PFSK-1 (cell line): ENCODE measurements around the gene SFMBT2.

ENCODE experiments used
- POLR2AphosphoS5 ChIP-seq: IDR thresholded peaks from 2 replicates; pipeline ENCODE4 v1.6.1; 2012; ENCODE audit warnings: low read depth, mild to moderate bottlenecking, control low read depth, low read length, moderate library complexity
- SIN3A ChIP-seq: IDR thresholded peaks from 2 replicates; pipeline ENCODE4 v1.6.1; 2012; ENCODE audit warnings: mild to moderate bottlenecking, low read length, moderate library complexity, borderline replicate concordance; ENCODE audit not compliant: insufficient read depth
- TAF1 ChIP-seq: IDR thresholded peaks from 2 replicates; pipeline ENCODE4 v1.6.1; 2012; ENCODE audit warnings: low read length, control low read depth, borderline replicate concordance; ENCODE audit not compliant: insufficient read depth
- TF ChIP-seq, protein P1 (sequence below), 2 experiments: IDR thresholded peaks; 2 replicates each; pipeline versions ENCODE4 v1.6.1 to v1.8.0; 2011 to 2012; ENCODE audit warnings: low read depth in 2 of 2, low read length in 2 of 2, control low read depth in 1 of 2, inconsistent platforms in 1 of 2, mild to moderate bottlenecking in 1 of 2, moderate library complexity in 1 of 2; ENCODE audit not compliant: insufficient read depth in 1 of 2

DNA sequence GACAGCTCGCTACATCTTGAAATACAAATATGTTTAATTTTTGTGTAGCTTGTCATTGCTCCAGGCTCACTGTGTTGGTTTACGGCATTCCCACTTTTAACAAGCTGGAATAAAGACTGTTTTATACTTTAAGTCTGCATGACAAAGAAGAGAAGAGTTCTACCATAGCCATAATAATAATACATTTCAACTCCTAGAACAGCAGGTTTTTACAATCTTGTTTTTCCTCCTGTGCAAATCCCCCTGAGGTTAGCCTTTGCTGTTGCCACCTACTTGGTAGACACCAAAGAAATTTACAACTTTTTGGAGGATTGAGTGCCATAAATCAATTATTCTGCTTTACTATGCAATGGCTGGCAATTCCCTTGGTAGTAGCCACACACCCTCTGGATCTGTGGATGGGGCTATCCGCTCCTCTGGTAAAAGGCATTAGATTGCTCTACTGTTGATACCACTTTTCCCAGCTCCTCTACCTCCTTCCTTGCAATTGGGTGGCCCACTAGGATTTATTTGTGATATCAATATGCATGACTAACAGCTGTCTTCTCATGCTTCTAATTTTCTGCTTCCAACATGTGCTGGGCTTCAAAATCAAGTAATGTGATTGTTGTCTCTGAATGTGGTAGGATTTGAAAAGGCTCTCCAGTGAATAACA is 60.2 kb downstream of the SFMBT2 start:
- TF ChIP-seq, protein P1, sequence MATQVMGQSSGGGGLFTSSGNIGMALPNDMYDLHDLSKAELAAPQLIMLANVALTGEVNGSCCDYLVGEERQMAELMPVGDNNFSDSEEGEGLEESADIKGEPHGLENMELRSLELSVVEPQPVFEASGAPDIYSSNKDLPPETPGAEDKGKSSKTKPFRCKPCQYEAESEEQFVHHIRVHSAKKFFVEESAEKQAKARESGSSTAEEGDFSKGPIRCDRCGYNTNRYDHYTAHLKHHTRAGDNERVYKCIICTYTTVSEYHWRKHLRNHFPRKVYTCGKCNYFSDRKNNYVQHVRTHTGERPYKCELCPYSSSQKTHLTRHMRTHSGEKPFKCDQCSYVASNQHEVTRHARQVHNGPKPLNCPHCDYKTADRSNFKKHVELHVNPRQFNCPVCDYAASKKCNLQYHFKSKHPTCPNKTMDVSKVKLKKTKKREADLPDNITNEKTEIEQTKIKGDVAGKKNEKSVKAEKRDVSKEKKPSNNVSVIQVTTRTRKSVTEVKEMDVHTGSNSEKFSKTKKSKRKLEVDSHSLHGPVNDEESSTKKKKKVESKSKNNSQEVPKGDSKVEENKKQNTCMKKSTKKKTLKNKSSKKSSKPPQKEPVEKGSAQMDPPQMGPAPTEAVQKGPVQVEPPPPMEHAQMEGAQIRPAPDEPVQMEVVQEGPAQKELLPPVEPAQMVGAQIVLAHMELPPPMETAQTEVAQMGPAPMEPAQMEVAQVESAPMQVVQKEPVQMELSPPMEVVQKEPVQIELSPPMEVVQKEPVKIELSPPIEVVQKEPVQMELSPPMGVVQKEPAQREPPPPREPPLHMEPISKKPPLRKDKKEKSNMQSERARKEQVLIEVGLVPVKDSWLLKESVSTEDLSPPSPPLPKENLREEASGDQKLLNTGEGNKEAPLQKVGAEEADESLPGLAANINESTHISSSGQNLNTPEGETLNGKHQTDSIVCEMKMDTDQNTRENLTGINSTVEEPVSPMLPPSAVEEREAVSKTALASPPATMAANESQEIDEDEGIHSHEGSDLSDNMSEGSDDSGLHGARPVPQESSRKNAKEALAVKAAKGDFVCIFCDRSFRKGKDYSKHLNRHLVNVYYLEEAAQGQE (IDR thresholded peaks at IDR 0.05; ENCODE audit: insufficient read depth in 1 of 2, low read depth in 2 of 2, low read length in 2 of 2), result no peak
- TF ChIP-seq POLR2AphosphoS5, result no peak
- no peak for TF ChIP-seq TAF1
- TF ChIP-seq SIN3A, result no peak
